GM23338 (cell line): ENCODE results near the gene R3HDM4. TPM values are rescaled to one million over a fixed set of nuclear protein-coding genes. Genes with fewer than 3 reads are reported as not detected.
A peak's percentile ranks its signal among the peaks of the same experiment; 100 is the strongest.

Source experiments
- NANOG ChIP-seq: IDR thresholded peaks from 2 replicates; pipeline ENCODE4 v1.6.1; 2016; ENCODE audit warnings: antibody characterized with exemption, borderline replicate concordance
- POLR2AphosphoS5 ChIP-seq: IDR thresholded peaks from 2 replicates; pipeline ENCODE4 v1.6.1; 2016; ENCODE audit warnings: antibody characterized with exemption, low read depth
- ZNF331 ChIP-seq: fragments of 250-450 bp; sonication (Bioruptor Pico); IDR thresholded peaks from 2 replicates; pipeline ENCODE4 v1.5.0; 2020; ENCODE audit warnings: low read depth, mild to moderate bottlenecking, moderate library complexity
- polyA plus RNA-seq: library from polyadenylated mRNA; unstranded; fragments of >200 nt; fragmentation: Nextera tagmentation; extraction: Ambion mirVana; gene quantifications from 2 replicates; pipeline ENCODE4 v1.2.1, GENCODE V29; 2016
- small RNA-seq: library from RNA; depleted of rRNA; stranded (forward); fragments of <200 nt; gene quantifications from one replicate; pipeline ENCODE3, GENCODE V24; 2014; ENCODE audit warnings: low replicate concordance
- total RNA-seq: library from RNA; depleted of rRNA; stranded (reverse); fragments of >200 nt; shearing (Covaris generic); gene quantifications from 2 replicates; pipeline ENCODE4 v1.2.3, GENCODE V29; 2014; rRNA removed
- TF ChIP-seq, protein P1 (sequence below): IDR thresholded peaks from one replicate; pipeline ENCODE4 v1.6.1; 2018; ENCODE audit warnings: antibody characterized with exemption; ENCODE audit not compliant: unreplicated experiment
- TF ChIP-seq, protein P2 (sequence below): IDR thresholded peaks from 2 replicates; pipeline ENCODE4 v1.6.1; 2016; ENCODE audit warnings: antibody characterized with exemption
- TF ChIP-seq, protein P3 (sequence below), 2 experiments: fragments of 200-600 bp in 1 of 2; sonication (generic) in 1 of 2; conservative IDR thresholded peaks; 2 replicates each; pipeline versions ENCODE4 v1.5.1 to v1.6.1; 2016 to 2017; ENCODE audit warnings: antibody characterized with exemption in 2 of 2, low read depth in 2 of 2, mild to moderate bottlenecking in 2 of 2, moderate library complexity in 1 of 2

Gene R3HDM4
- total and polyA plus RNA-seq, 2 experiments from 2014 or later, result 76.5 to 87.1 TPM

DNA sequence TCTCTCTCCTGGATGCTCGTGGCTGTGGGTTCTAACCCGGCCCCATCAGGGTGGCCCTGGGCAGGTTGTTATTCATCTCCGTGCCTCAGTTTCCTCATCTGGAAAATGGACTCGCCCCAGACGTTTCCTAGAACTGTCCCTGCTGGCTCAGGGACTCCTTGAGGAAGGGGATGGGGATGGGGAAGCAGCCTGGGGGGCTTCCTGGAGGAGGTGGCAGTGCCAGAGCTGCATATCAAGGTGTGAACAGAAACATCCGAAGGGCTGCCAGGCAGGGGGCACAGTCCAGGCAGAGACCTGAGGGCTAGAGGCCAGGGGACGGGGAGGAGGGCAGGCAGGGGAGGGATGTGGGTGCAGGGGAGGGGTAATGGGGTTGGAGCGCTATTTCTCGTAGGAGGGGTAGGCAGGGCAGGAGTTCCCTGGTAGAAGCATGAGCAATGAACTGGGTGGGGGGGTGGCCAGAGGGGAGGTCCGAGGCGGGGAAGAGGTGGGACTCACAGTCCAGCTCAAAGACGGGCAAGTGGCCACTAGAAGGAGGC lies 64.6 kb downstream of the R3HDM4 start (continued):
- TF ChIP-seq, protein P1, sequence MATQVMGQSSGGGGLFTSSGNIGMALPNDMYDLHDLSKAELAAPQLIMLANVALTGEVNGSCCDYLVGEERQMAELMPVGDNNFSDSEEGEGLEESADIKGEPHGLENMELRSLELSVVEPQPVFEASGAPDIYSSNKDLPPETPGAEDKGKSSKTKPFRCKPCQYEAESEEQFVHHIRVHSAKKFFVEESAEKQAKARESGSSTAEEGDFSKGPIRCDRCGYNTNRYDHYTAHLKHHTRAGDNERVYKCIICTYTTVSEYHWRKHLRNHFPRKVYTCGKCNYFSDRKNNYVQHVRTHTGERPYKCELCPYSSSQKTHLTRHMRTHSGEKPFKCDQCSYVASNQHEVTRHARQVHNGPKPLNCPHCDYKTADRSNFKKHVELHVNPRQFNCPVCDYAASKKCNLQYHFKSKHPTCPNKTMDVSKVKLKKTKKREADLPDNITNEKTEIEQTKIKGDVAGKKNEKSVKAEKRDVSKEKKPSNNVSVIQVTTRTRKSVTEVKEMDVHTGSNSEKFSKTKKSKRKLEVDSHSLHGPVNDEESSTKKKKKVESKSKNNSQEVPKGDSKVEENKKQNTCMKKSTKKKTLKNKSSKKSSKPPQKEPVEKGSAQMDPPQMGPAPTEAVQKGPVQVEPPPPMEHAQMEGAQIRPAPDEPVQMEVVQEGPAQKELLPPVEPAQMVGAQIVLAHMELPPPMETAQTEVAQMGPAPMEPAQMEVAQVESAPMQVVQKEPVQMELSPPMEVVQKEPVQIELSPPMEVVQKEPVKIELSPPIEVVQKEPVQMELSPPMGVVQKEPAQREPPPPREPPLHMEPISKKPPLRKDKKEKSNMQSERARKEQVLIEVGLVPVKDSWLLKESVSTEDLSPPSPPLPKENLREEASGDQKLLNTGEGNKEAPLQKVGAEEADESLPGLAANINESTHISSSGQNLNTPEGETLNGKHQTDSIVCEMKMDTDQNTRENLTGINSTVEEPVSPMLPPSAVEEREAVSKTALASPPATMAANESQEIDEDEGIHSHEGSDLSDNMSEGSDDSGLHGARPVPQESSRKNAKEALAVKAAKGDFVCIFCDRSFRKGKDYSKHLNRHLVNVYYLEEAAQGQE, result no peak
- TF ChIP-seq ZNF331 (no peak), POLR2AphosphoS5 (no peak), NANOG (no peak)
- TF ChIP-seq, protein P2, sequence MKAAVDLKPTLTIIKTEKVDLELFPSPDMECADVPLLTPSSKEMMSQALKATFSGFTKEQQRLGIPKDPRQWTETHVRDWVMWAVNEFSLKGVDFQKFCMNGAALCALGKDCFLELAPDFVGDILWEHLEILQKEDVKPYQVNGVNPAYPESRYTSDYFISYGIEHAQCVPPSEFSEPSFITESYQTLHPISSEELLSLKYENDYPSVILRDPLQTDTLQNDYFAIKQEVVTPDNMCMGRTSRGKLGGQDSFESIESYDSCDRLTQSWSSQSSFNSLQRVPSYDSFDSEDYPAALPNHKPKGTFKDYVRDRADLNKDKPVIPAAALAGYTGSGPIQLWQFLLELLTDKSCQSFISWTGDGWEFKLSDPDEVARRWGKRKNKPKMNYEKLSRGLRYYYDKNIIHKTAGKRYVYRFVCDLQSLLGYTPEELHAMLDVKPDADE, result no peak
- TF ChIP-seq, protein P3, sequence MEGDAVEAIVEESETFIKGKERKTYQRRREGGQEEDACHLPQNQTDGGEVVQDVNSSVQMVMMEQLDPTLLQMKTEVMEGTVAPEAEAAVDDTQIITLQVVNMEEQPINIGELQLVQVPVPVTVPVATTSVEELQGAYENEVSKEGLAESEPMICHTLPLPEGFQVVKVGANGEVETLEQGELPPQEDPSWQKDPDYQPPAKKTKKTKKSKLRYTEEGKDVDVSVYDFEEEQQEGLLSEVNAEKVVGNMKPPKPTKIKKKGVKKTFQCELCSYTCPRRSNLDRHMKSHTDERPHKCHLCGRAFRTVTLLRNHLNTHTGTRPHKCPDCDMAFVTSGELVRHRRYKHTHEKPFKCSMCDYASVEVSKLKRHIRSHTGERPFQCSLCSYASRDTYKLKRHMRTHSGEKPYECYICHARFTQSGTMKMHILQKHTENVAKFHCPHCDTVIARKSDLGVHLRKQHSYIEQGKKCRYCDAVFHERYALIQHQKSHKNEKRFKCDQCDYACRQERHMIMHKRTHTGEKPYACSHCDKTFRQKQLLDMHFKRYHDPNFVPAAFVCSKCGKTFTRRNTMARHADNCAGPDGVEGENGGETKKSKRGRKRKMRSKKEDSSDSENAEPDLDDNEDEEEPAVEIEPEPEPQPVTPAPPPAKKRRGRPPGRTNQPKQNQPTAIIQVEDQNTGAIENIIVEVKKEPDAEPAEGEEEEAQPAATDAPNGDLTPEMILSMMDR (conservative IDR thresholded peaks at IDR 0.05; ENCODE audit: low read depth in 2 of 2), result no peak

Small RNA genes lying within 50 kb of the gene (small RNA-seq; reads per million reads assigned to genes)
- 8.5 reads per million, percentile 96 among the genes with 10 or more reads in this experiment for gene RNU6-9

Other genes starting within 250 kb of the R3HDM4 start
- gene FSTL3, start 236.8 kb downstream of the R3HDM4 start, total RNA-seq, result 10.1 and 12.5 TPM in 2 replicates
- 2.9 and 3.1 TPM in 2 replicates for gene FSTL3, start 236.8 kb downstream of the R3HDM4 start, polyA plus RNA-seq
- not detected in 2 replicates for gene PRSS57, start 217.8 kb downstream of the R3HDM4 start, total RNA-seq
- gene PRSS57, start 217.8 kb downstream of the R3HDM4 start, polyA plus RNA-seq, result 0.21 and 0.34 TPM in 2 replicates
- 21.7 and 26.1 TPM in 2 replicates for gene PALM, start 204.3 kb downstream of the R3HDM4 start, total RNA-seq
- gene PALM, start 204.3 kb downstream of the R3HDM4 start, polyA plus RNA-seq, result 3.8 and 4.8 TPM in 2 replicates
- 0.23 and 0.28 TPM in 2 replicates for gene MISP, start 162.1 kb downstream of the R3HDM4 start, total RNA-seq
- 0.27 and 0.40 TPM in 2 replicates for gene MISP, start 162.1 kb downstream of the R3HDM4 start, polyA plus RNA-seq
- 539 and 552 TPM in 2 replicates for gene PTBP1, start 115.8 kb downstream of the R3HDM4 start, total RNA-seq
- gene PTBP1, start 115.8 kb downstream of the R3HDM4 start, polyA plus RNA-seq, result 632 and 705 TPM in 2 replicates
- 74.7 and 81.1 TPM in 2 replicates for gene PLPPR3, start 91.3 kb downstream of the R3HDM4 start, total RNA-seq
- gene PLPPR3, start 91.3 kb downstream of the R3HDM4 start, polyA plus RNA-seq, result 13.6 and 14.8 TPM in 2 replicates
- 0.50 and 1.4 TPM in 2 replicates for gene AZU1, start 85.4 kb downstream of the R3HDM4 start, total RNA-seq
- gene AZU1, start 85.4 kb downstream of the R3HDM4 start, polyA plus RNA-seq, result 0.30 and 0.78 TPM in 2 replicates
- gene PRTN3, start 72.2 kb downstream of the R3HDM4 start, total RNA-seq, result 0.21 and 2.4 TPM in 2 replicates
- 0.68 and 0.87 TPM in 2 replicates for gene PRTN3, start 72.2 kb downstream of the R3HDM4 start, polyA plus RNA-seq
- not detected in 2 replicates for gene ELANE, start 60.9 kb downstream of the R3HDM4 start, total RNA-seq
- gene ELANE, start 60.9 kb downstream of the R3HDM4 start, polyA plus RNA-seq, result not detected in 2 replicates
- gene CFD, start 53.6 kb downstream of the R3HDM4 start, total RNA-seq, result 0.90 and 3.5 TPM in 2 replicates
- gene CFD, start 53.6 kb downstream of the R3HDM4 start, polyA plus RNA-seq, result 3.4 and 4.7 TPM in 2 replicates
- gene MED16, start 20.0 kb downstream of the R3HDM4 start, total RNA-seq, result 62.3 and 73.6 TPM in 2 replicates
- gene MED16, start 20.0 kb downstream of the R3HDM4 start, polyA plus RNA-seq, result 52.7 and 58.7 TPM in 2 replicates
- gene RNU6-9, start 19.7 kb downstream of the R3HDM4 start, total RNA-seq, result not detected in 2 replicates
- gene RNU6-9, start 19.7 kb downstream of the R3HDM4 start, polyA plus RNA-seq, result not detected in 2 replicates
- gene KISS1R, start 4.1 kb upstream of the R3HDM4 start, total RNA-seq, result 2.4 and 4.0 TPM in 2 replicates
- 0.78 and 1.0 TPM in 2 replicates for gene KISS1R, start 4.1 kb upstream of the R3HDM4 start, polyA plus RNA-seq
- gene ARID3A, start 12.8 kb upstream of the R3HDM4 start, total RNA-seq, result 48.8 and 51.6 TPM in 2 replicates
- 33.6 and 36.6 TPM in 2 replicates for gene ARID3A, start 12.8 kb upstream of the R3HDM4 start, polyA plus RNA-seq
- gene WDR18, start 71.1 kb upstream of the R3HDM4 start, total RNA-seq, result 112 and 157 TPM in 2 replicates
- gene WDR18, start 71.1 kb upstream of the R3HDM4 start, polyA plus RNA-seq, result 155 and 156 TPM in 2 replicates
- gene GRIN3B, start 87.2 kb upstream of the R3HDM4 start, total RNA-seq, result 0.23 and 2.8 TPM in 2 replicates
- gene GRIN3B, start 87.2 kb upstream of the R3HDM4 start, polyA plus RNA-seq, result 0.11 and 0.28 TPM in 2 replicates
- gene TMEM259, start 107.9 kb upstream of the R3HDM4 start, total RNA-seq, result 144 and 196 TPM in 2 replicates
- gene TMEM259, start 107.9 kb upstream of the R3HDM4 start, polyA plus RNA-seq, result 82.8 and 84.5 TPM in 2 replicates
- not detected in 2 replicates for gene RNU6-2, start 108.3 kb upstream of the R3HDM4 start, total RNA-seq
- not detected in 2 replicates for gene RNU6-2, start 108.3 kb upstream of the R3HDM4 start, polyA plus RNA-seq
- gene CNN2, start 113.4 kb upstream of the R3HDM4 start, total RNA-seq, result 392 and 426 TPM in 2 replicates
- gene CNN2, start 113.4 kb upstream of the R3HDM4 start, polyA plus RNA-seq, result 314 and 330 TPM in 2 replicates
- gene ABCA7, start 126.9 kb upstream of the R3HDM4 start, total RNA-seq, result 18.1 and 22.2 TPM in 2 replicates
- gene ABCA7, start 126.9 kb upstream of the R3HDM4 start, polyA plus RNA-seq, result 27.4 and 30.3 TPM in 2 replicates
- 56.0 and 71.8 TPM in 2 replicates for gene ARHGAP45, start 153.9 kb upstream of the R3HDM4 start, total RNA-seq
- 24.7 and 28.3 TPM in 2 replicates for gene ARHGAP45, start 153.9 kb upstream of the R3HDM4 start, polyA plus RNA-seq
- gene POLR2E, start 182.2 kb upstream of the R3HDM4 start, total RNA-seq, result 257 and 303 TPM in 2 replicates
- 254 and 286 TPM in 2 replicates for gene POLR2E, start 182.2 kb upstream of the R3HDM4 start, polyA plus RNA-seq
- 284 and 351 TPM in 2 replicates for gene GPX4, start 190.8 kb upstream of the R3HDM4 start, total RNA-seq
- 543 and 573 TPM in 2 replicates for gene GPX4, start 190.8 kb upstream of the R3HDM4 start, polyA plus RNA-seq